Fibroblast of lung (primary cell): Measurements from ENCODE around the gene AMPD2. TPM values are rescaled to one million over a fixed set of nuclear protein-coding genes. Genes with fewer than 3 reads are reported as not detected.

ENCODE experiments used
- DNase-seq, 2 donors: peaks; one replicate each; pipeline versions ENCODE4 v3.0.0 to v3.0.0-alpha.2; 2010; ENCODE audit warnings: low read depth in 2 of 2
- H2AFZ ChIP-seq: 2 replicates; pipeline ENCODE4 v1.5.1; 2012; ENCODE audit warnings: low read length, control low read depth, inconsistent platforms
- H3K27ac ChIP-seq: 2 replicates; pipeline ENCODE4 v1.5.1; 2011; ENCODE audit warnings: low read length, control low read depth; ENCODE audit not compliant: insufficient read depth
- H3K27me3 ChIP-seq: 2 replicates; pipeline ENCODE4 v1.5.1; 2011; ENCODE audit warnings: mild to moderate bottlenecking, low read length; ENCODE audit not compliant: control insufficient read depth, insufficient read depth
- H3K36me3 ChIP-seq: 2 replicates; pipeline ENCODE4 v1.5.1; 2011; ENCODE audit warnings: low read length; ENCODE audit not compliant: control insufficient read depth, insufficient read depth
- H3K4me1 ChIP-seq: 2 replicates; pipeline ENCODE4 v1.5.1; 2011; ENCODE audit warnings: low read length; ENCODE audit not compliant: control insufficient read depth, insufficient read depth; ENCODE audit errors: extremely low read depth
- H3K4me2 ChIP-seq: 2 replicates; pipeline ENCODE4 v1.5.1; 2011; ENCODE audit warnings: low read length, control low read depth; ENCODE audit not compliant: insufficient read depth; ENCODE audit errors: extremely low read depth
- H3K4me3 ChIP-seq, 4 experiments: fragments of 200-600 bp in 1 of 4; sonication (generic) in 1 of 4; replicated peaks in 1 of 4; 2 replicates each; pipeline ENCODE4 v1.5.1; 2011 to 2016; ENCODE audit warnings: low read length in 4 of 4, low read depth in 3 of 4, mild to moderate bottlenecking in 3 of 4, control low read depth in 2 of 4, inconsistent platforms in 1 of 4, mixed read lengths in 1 of 4; ENCODE audit not compliant: insufficient read depth in 1 of 4; ENCODE audit errors: control extremely low read depth in 1 of 4
- H3K79me2 ChIP-seq: 2 replicates; pipeline ENCODE4 v1.5.1; 2012; ENCODE audit warnings: mild to moderate bottlenecking, low read length, inconsistent platforms; ENCODE audit not compliant: control insufficient read depth, insufficient read depth
- H3K9ac ChIP-seq: 2 replicates; pipeline ENCODE4 v1.5.1; 2011; ENCODE audit warnings: mild to moderate bottlenecking, low read length, control low read depth; ENCODE audit not compliant: insufficient read depth
- H3K9me3 ChIP-seq: 2 replicates; pipeline ENCODE4 v1.5.1; 2012; ENCODE audit warnings: low read depth, low read length; ENCODE audit not compliant: control insufficient read depth, insufficient read depth
- H4K20me1 ChIP-seq: 2 replicates; pipeline ENCODE4 v1.5.1; 2011; ENCODE audit warnings: low read length; ENCODE audit not compliant: control insufficient read depth, insufficient read depth; ENCODE audit errors: extremely low read depth
- EZH2 ChIP-seq: IDR thresholded peaks from 2 replicates; pipeline ENCODE4 v1.5.1; 2012; ENCODE audit warnings: low read length, control low read depth, mild to moderate bottlenecking; ENCODE audit errors: missing control alignments
- polyA plus RNA-seq, 2 donors: library from polyadenylated mRNA; depleted of rRNA in 1 of 2; stranded (reverse) in 1 of 2; unstranded in 1 of 2; fragments of >200 nt; gene quantifications; 2 replicates each; pipeline ENCODE4 v1.2.1, GENCODE V29; 2011 to 2012; ENCODE audit warnings: missing spikeins in 1 of 2
- total RNA-seq: library from RNA; depleted of rRNA; stranded (reverse); fragments of >200 nt; gene quantifications from 2 replicates; pipeline ENCODE4 v1.2.1, GENCODE V29; 2014
- TF ChIP-seq, protein P1 (sequence below), 2 donors: IDR thresholded peaks in 1 of 2; conservative IDR thresholded peaks in 1 of 2; 1 replicate in 1 of 2; 2 replicates in 1 of 2; pipeline ENCODE4 v1.5.1; 2011 to 2012; ENCODE audit warnings: low read length in 2 of 2, control low read depth in 1 of 2, inconsistent platforms in 1 of 2, low read depth in 1 of 2, mild to moderate bottlenecking in 1 of 2

AMPD2 gene
- total and polyA plus RNA-seq, 2 donors (not counting 1 experiment from before 2014, with no cell fraction given), result 23.0 to 51.9 TPM

- H3K9me3 ChIP-seq, result no peaks in the 10 kb centered on the region
- peaks cover 33% of the 10 kb centered on the region for H3K36me3 ChIP-seq
- TF ChIP-seq, protein P1, sequence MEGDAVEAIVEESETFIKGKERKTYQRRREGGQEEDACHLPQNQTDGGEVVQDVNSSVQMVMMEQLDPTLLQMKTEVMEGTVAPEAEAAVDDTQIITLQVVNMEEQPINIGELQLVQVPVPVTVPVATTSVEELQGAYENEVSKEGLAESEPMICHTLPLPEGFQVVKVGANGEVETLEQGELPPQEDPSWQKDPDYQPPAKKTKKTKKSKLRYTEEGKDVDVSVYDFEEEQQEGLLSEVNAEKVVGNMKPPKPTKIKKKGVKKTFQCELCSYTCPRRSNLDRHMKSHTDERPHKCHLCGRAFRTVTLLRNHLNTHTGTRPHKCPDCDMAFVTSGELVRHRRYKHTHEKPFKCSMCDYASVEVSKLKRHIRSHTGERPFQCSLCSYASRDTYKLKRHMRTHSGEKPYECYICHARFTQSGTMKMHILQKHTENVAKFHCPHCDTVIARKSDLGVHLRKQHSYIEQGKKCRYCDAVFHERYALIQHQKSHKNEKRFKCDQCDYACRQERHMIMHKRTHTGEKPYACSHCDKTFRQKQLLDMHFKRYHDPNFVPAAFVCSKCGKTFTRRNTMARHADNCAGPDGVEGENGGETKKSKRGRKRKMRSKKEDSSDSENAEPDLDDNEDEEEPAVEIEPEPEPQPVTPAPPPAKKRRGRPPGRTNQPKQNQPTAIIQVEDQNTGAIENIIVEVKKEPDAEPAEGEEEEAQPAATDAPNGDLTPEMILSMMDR (conservative IDR thresholded peaks at IDR 0.05 in 1 of 2, IDR thresholded peaks at IDR 0.05 in 1 of 2; ENCODE audit: low read depth in 1 of 2, low read length in 2 of 2), result no peak
- TF ChIP-seq EZH2, result no peak
- peaks cover 8% of the 10 kb centered on the region for H3K79me2 ChIP-seq
- no peaks in the 10 kb centered on the region for H4K20me1 ChIP-seq
- H3K4me3 ChIP-seq, result no peak overlapping the region
- H2AFZ ChIP-seq, result no peak overlapping the region
- no peak overlapping the region for H3K9ac ChIP-seq
- peaks cover 1% of the 10 kb centered on the region for H3K4me1 ChIP-seq
- H3K27ac ChIP-seq, result no peak overlapping the region
- H3K27me3 ChIP-seq, result no peaks in the 10 kb centered on the region
- no peak overlapping the region for H3K4me2 ChIP-seq
- DNase-seq, result no peak
Measured at GRCh38 chr1:109629372-109630030, 9.9 kb downstream of the AMPD2 start.

DNA sequence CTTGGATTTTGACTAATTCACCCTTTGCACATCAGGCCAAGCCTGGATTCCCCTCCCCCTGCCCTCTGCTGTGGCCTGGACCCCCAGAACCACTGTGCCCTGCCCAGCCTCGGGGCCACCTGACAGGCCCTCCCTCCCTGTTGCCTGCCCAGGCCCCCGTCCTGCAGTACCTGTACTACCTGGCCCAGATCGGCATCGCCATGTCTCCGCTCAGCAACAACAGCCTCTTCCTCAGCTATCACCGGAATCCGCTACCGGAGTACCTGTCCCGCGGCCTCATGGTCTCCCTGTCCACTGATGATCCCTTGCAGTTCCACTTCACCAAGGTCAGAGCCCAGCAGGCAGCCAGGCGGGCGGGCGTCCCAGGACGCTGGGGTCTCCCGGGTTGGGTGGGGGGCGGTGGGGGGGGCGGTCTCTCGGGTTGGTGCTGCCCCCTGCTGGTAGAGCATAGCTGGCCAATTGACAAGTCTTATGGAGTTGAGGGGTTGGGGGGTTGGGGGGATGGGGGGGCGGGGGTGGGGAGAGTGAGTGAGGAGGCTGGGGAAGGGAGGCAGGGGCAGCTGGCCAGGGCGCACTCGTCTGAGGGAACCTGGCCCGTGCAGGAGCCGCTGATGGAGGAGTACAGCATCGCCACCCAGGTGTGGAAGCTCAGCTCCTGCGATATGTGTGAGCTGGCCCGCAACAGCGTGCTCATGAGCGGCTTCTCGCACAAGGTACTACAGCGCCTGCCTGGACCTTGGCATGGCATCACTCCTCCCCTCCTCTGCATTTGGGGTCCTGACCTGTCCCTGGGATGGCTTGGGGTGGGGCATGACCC is 10.7 kb downstream of the AMPD2 start:
- no peak overlapping the region for H2AFZ ChIP-seq
- H3K9ac ChIP-seq, result no peak overlapping the region
- no peaks in the 10 kb centered on the region for H4K20me1 ChIP-seq
- H3K4me1 ChIP-seq, result no peaks in the 10 kb centered on the region
- H3K27ac ChIP-seq, result no peak overlapping the region
- H3K27me3 ChIP-seq, result no peaks in the 10 kb centered on the region
- no peak for DNase-seq
- no peaks in the 10 kb centered on the region for H3K9me3 ChIP-seq
- H3K36me3 ChIP-seq, result peaks cover 33% of the 10 kb centered on the region
- H3K4me3 ChIP-seq, result no peak overlapping the region
- no peak overlapping the region for H3K4me2 ChIP-seq
- peaks cover 1% of the 10 kb centered on the region for H3K79me2 ChIP-seq
- TF ChIP-seq, protein P1 (conservative IDR thresholded peaks at IDR 0.05 in 1 of 2, IDR thresholded peaks at IDR 0.05 in 1 of 2; ENCODE audit: low read depth in 1 of 2, low read length in 2 of 2), result peak; percentile 3 to 13
- TF ChIP-seq EZH2, result no peak

DNA sequence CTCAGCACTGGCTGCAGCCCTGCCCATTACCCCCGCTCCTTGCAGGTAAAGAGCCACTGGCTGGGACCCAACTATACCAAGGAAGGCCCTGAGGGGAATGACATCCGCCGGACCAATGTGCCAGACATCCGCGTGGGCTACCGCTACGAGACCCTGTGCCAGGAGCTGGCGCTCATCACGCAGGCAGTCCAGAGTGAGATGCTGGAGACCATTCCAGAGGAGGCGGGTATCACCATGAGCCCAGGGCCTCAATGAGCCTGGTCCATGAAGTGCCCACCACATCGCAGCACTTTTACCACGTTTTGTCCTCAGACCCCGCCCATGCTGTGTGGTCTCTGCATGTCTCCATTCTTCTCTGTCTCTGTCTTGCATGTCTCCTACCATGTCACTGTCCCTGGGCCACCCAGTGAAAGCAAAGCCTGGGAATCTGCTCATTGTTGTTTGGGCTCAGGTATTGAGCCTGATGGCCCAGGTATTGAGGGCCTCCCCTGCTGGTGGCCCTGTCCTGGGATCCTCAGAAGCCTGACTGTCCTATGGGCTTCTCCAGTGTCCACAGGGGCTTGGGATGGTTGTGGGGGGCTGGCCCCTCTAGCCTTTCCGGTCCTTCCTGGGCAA is 11.4 kb downstream of the AMPD2 start:
- Histone ChIP-seq H3K4me1 (peaks cover 2% of the 10 kb centered on the region), H3K9ac (no peak overlapping the region), H3K4me3 (no peak overlapping the region), H3K9me3 (no peaks in the 10 kb centered on the region), H3K79me2 (no peaks in the 10 kb centered on the region), H3K27me3 (no peaks in the 10 kb centered on the region), H3K36me3 (peaks cover 33% of the 10 kb centered on the region), H4K20me1 (no peaks in the 10 kb centered on the region), H2AFZ (no peak overlapping the region), H3K27ac (no peak overlapping the region), H3K4me2 (no peak overlapping the region)
- TF ChIP-seq, protein P1 (conservative IDR thresholded peaks at IDR 0.05 in 1 of 2, IDR thresholded peaks at IDR 0.05 in 1 of 2; ENCODE audit: low read depth in 1 of 2, low read length in 2 of 2), result no peak
- no peak for TF ChIP-seq EZH2
- no peak for DNase-seq
